T-helper 1 cell treated with Interleukin-12 subunit alpha and Interleukin-12 subunit beta and Interleukin-4 antibody, amounts not matched to agents 30 μg/mL and 1 μg/mL, for 36 hours (primary cell): ENCODE results near the gene RRP9.
"Not testable (repeated sequence)": the region's sequence is repeated elsewhere in the genome, so short reads cannot be mapped to it uniquely, and the experiment has no call there.

ENCODE experiments used
- H3K27ac Mint-ChIP-seq: one replicate; pipeline ENCODE4 v1.8.0; 2021; ENCODE audit warnings: mild to moderate bottlenecking, mixed read lengths
- H3K27me3 Mint-ChIP-seq: one replicate; pipeline ENCODE4 v1.8.0; 2021; ENCODE audit warnings: low read depth, mixed read lengths
- H3K36me3 Mint-ChIP-seq: one replicate; pipeline ENCODE4 v1.8.0; 2021; ENCODE audit warnings: low read depth, mixed read lengths
- H3K4me1 Mint-ChIP-seq: one replicate; pipeline ENCODE4 v1.8.0; 2021; ENCODE audit warnings: low read depth, mixed read lengths
- H3K4me3 Mint-ChIP-seq: one replicate; pipeline ENCODE4 v1.8.0; 2021; ENCODE audit warnings: mild to moderate bottlenecking, moderate library complexity, mixed read lengths
- H3K9me3 Mint-ChIP-seq: one replicate; pipeline ENCODE4 v1.8.0; 2021; ENCODE audit warnings: mixed read lengths

Gene RRP9

GRCh38 chr3:51941798-51942602, at the start of gene RRP9, which contains the start of gene PARP3:
TSS of gene RRP9 (minus strand) at chr3:51941904. CDS start at chr3:51941867, 37 bp downstream.
TSS of gene PARP3 (plus strand) at chr3:51942363. CDS start at chr3:51943356, 993 bp downstream.
- Mint-ChIP-seq H3K9me3 (no peaks in the 10 kb centered on the region), H3K27ac (peak within 1 kb of the TSS; percentile 89), H3K36me3 (peaks cover 8% of the 10 kb centered on the region), H3K4me3 (peak within 1 kb of the TSS; percentile 94), H3K27me3 (no peaks in the 10 kb centered on the region), H3K4me1 (peaks cover 27% of the 10 kb centered on the region)

- H3K4me3 Mint-ChIP-seq, H3K27ac Mint-ChIP-seq, H3K9me3 Mint-ChIP-seq, H3K27me3 Mint-ChIP-seq: not testable (repeated sequence)
- H3K36me3 Mint-ChIP-seq = peaks cover 34% of the 10 kb centered on the region
- H3K4me1 Mint-ChIP-seq = peaks cover 24% of the 10 kb centered on the region
Observed at GRCh38 chr3:51990501-51990971, 48.8 kb upstream of the RRP9 start.

GRCh38 chr3:51988286-51989146, 46.8 kb upstream of the RRP9 start:
- no peak overlapping the region for H3K27ac Mint-ChIP-seq
- no peak overlapping the region for H3K4me3 Mint-ChIP-seq
- no peaks in the 10 kb centered on the region for H3K27me3 Mint-ChIP-seq
- peaks cover 17% of the 10 kb centered on the region for H3K4me1 Mint-ChIP-seq
- no peaks in the 10 kb centered on the region for H3K9me3 Mint-ChIP-seq
- H3K36me3 Mint-ChIP-seq = peaks cover 14% of the 10 kb centered on the region

- Mint-ChIP-seq H3K27me3 (no peaks in the 10 kb centered on the region), H3K27ac (no peak overlapping the region), H3K36me3 (peaks cover 11% of the 10 kb centered on the region), H3K4me1 (peaks cover 21% of the 10 kb centered on the region), H3K9me3 (no peaks in the 10 kb centered on the region), H3K4me3 (no peak overlapping the region)
Observed at GRCh38 chr3:51987568-51987967, 45.9 kb upstream of the RRP9 start.

- H3K36me3 Mint-ChIP-seq = peaks cover 6% of the 10 kb centered on the region
- H3K4me1 Mint-ChIP-seq = peaks cover 22% of the 10 kb centered on the region
- no peaks in the 10 kb centered on the region for H3K27me3 Mint-ChIP-seq
- H3K27ac Mint-ChIP-seq = no peak overlapping the region
- no peaks in the 10 kb centered on the region for H3K9me3 Mint-ChIP-seq
- H3K4me3 Mint-ChIP-seq = no peak overlapping the region
Observed at GRCh38 chr3:51986010-51986947, 44.6 kb upstream of the RRP9 start.

- H3K27me3 Mint-ChIP-seq = no peaks in the 10 kb centered on the region
- no peak overlapping the region for H3K4me3 Mint-ChIP-seq
- peak overlapping the region; percentile 57 for H3K27ac Mint-ChIP-seq
- peaks cover 24% of the 10 kb centered on the region for H3K4me1 Mint-ChIP-seq
- H3K9me3 Mint-ChIP-seq = no peaks in the 10 kb centered on the region
- peaks cover 6% of the 10 kb centered on the region for H3K36me3 Mint-ChIP-seq
Observed at GRCh38 chr3:51985063-51985462, 43.4 kb upstream of the RRP9 start.

GRCh38 chr3:51984269-51984647, 42.6 kb upstream of the RRP9 start:
- peaks cover 24% of the 10 kb centered on the region for H3K4me1 Mint-ChIP-seq
- H3K36me3 Mint-ChIP-seq = peaks cover 6% of the 10 kb centered on the region
- H3K4me3 Mint-ChIP-seq = peak overlapping the region; percentile 93
- no peaks in the 10 kb centered on the region for H3K9me3 Mint-ChIP-seq
- no peaks in the 10 kb centered on the region for H3K27me3 Mint-ChIP-seq
- H3K27ac Mint-ChIP-seq = peak overlapping the region; percentile 77

GRCh38 chr3:51983578-51984268, 42.0 kb upstream of the RRP9 start:
- no peaks in the 10 kb centered on the region for H3K9me3 Mint-ChIP-seq
- peaks cover 6% of the 10 kb centered on the region for H3K36me3 Mint-ChIP-seq
- H3K27ac Mint-ChIP-seq = peak overlapping the region; percentile 91
- H3K4me3 Mint-ChIP-seq = peak overlapping the region; percentile 93
- no peaks in the 10 kb centered on the region for H3K27me3 Mint-ChIP-seq
- H3K4me1 Mint-ChIP-seq = peaks cover 21% of the 10 kb centered on the region

- Mint-ChIP-seq H3K27ac (peak within 1 kb of the TSS; percentile 93), H3K36me3 (peaks cover 6% of the 10 kb centered on the region), H3K27me3 (no peaks in the 10 kb centered on the region), H3K9me3 (no peaks in the 10 kb centered on the region), H3K4me3 (peak within 1 kb of the TSS; percentile 93), H3K4me1 (peaks cover 20% of the 10 kb centered on the region)
Observed at GRCh38 chr3:51982838-51983577, 41.3 kb upstream of the RRP9 start, which contains the start of gene ACY1. TSS of gene ACY1 (plus strand) at chr3:51983535. CDS start at chr3:51984065, 530 bp downstream.

- Mint-ChIP-seq H3K9me3 (no peaks in the 10 kb centered on the region), H3K4me1 (peaks cover 20% of the 10 kb centered on the region), H3K27ac (peak overlapping the region; percentile 93), H3K27me3 (no peaks in the 10 kb centered on the region), H3K4me3 (peak overlapping the region; percentile 93), H3K36me3 (peaks cover 6% of the 10 kb centered on the region)
Observed at GRCh38 chr3:51982352-51982837, 40.7 kb upstream of the RRP9 start.

GRCh38 chr3:51980253-51980652, 38.5 kb upstream of the RRP9 start:
- H3K27ac Mint-ChIP-seq = no peak overlapping the region
- H3K9me3 Mint-ChIP-seq = no peaks in the 10 kb centered on the region
- peaks cover 6% of the 10 kb centered on the region for H3K36me3 Mint-ChIP-seq
- H3K4me1 Mint-ChIP-seq = peaks cover 33% of the 10 kb centered on the region
- H3K27me3 Mint-ChIP-seq = no peaks in the 10 kb centered on the region
- H3K4me3 Mint-ChIP-seq = no peak overlapping the region

- Mint-ChIP-seq H3K4me3 (no peak overlapping the region), H3K36me3 (peaks cover 6% of the 10 kb centered on the region), H3K4me1 (peaks cover 36% of the 10 kb centered on the region), H3K27me3 (no peaks in the 10 kb centered on the region), H3K9me3 (no peaks in the 10 kb centered on the region), H3K27ac (no peak overlapping the region)
Observed at GRCh38 chr3:51978143-51978502, 36.4 kb upstream of the RRP9 start.
